ENCODE data around the gene TMEM248.

Gene TMEM248

DNA sequence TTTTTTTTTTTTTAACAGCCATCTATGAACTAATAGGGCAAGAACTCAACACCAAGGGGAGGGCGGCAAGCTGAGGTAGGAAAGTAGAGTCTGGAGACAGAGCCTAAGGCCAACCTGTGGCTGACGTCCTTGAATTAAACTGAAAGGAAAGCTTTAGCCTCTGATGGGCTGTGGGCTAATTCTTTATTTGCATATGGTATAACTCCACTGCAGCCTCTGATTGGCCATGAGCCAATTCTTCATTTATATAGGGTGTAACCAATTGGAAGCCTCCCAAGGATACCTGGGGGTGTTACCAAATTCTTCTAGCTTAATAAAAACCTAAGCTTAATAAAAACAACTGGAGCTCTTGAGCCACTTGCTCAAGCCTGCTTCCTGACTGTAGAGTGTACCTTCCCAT is 85.9 kb downstream of the TMEM248 start:
- no peak for DNase-seq
